ENCODE results near the gene CHST7. TPM values are rescaled to one million over a fixed set of nuclear protein-coding genes. Genes with fewer than 3 reads are reported as not detected.
A peak's percentile ranks its signal among the peaks of the same experiment; 100 is the strongest.

Gene CHST7
- total and polyA plus RNA-seq, 2 of the 13 experiments (the other 11 are each of a cell fraction or from before 2014, with no cell fraction given), result 2.4 to 5.2 TPM

GRCh38 chrX:46571423-46572339 lies 1.9 kb upstream of the CHST7 start:
- H3K27me3 ChIP-seq (ENCODE audit: control insufficient read depth in 1 of 2, insufficient read depth in 2 of 2, low read length in 2 of 2), result no peaks in the 10 kb centered on the region
- no TSS peak for BruUV-seq (replicated peaks)
- intact Hi-C loops (cut with micrococcal nuclease; ENCODE audit: unreplicated experiment), result loop anchor here (5.0 kb wide), 1 partner anchor 71 kb away; no protein-coding TSS in a partner anchor
- TF ChIP-seq ZNF780A (CRISPR knock-in tag; IDR thresholded peaks at IDR 0.05), result no peak
- TF ChIP-seq JUNB (CRISPR knock-in tag; IDR thresholded peaks at IDR 0.05; ENCODE audit: borderline replicate concordance), result no peak
- TF ChIP-seq ZSCAN22 (CRISPR knock-in tag; IDR thresholded peaks at IDR 0.05), result no peak
- no peak for TF ChIP-seq ZNF569 (CRISPR knock-in tag; IDR thresholded peaks at IDR 0.05; ENCODE audit: borderline replicate concordance)
- TF ChIP-seq TIGD3 (CRISPR knock-in tag; IDR thresholded peaks at IDR 0.05; ENCODE audit: borderline replicate concordance), result no peak
- no peak for TF ChIP-seq SIX4 (CRISPR knock-in tag; IDR thresholded peaks at IDR 0.05)
- TF ChIP-seq ELF4 (CRISPR knock-in tag; IDR thresholded peaks at IDR 0.05; ENCODE audit: borderline replicate concordance), result no peak
- no peak for TF ChIP-seq ZNF232 (CRISPR knock-in tag; IDR thresholded peaks at IDR 0.05; ENCODE audit: borderline replicate concordance)
- no peak for TF ChIP-seq ATF6 (CRISPR knock-in tag; conservative IDR thresholded peaks at IDR 0.05)
- no peak for TF ChIP-seq ZBTB7A (CRISPR knock-in tag; IDR thresholded peaks at IDR 0.05)
- TF ChIP-seq ZNF788 (CRISPR knock-in tag; IDR thresholded peaks at IDR 0.05; ENCODE audit: borderline replicate concordance), result no peak
- TF ChIP-seq ATAD3A (CRISPR knock-in tag; IDR thresholded peaks at IDR 0.05), result no peak
- in situ Hi-C loops (cut with HindIII; ENCODE audit: extremely low pct_ligation_motif_present, low pct_unique_long_range_greater_than_20kb), result no loop called here
- H3K9ac ChIP-seq (ENCODE audit: insufficient read depth, low read depth, low read length), result no peak overlapping the region
- ChIA-PET POLR2A (no interaction called here), CTCF (ENCODE audit: low intra/inter-chr PET ratio, low total read pairs) (interaction anchor here (1.0 kb wide), 1 partner anchor 17 kb away, joined by 3 read pairs; no protein-coding TSS in a partner anchor)
- H3K27ac ChIP-seq (ENCODE audit: extremely low read length, insufficient read depth, low read length), result no peak overlapping the region
- H3K4me1 ChIP-seq (ENCODE audit: insufficient read depth, low read length), result peaks cover 31% of the 10 kb centered on the region
- H3K79me2 ChIP-seq (ENCODE audit: insufficient read depth, low read length), result peaks cover 12% of the 10 kb centered on the region
- no peaks in the 10 kb centered on the region for H3K36me3 ChIP-seq (replicated peaks in 1 of 2; ENCODE audit: control insufficient read depth in 1 of 2, insufficient read depth in 2 of 2, low read length in 2 of 2)
- 36% methylated on average over 7 of the region's 10 CpGs for WGBS (ENCODE audit: low lambda C conversion rate)
- peak overlapping the region; percentile 36 for H3K4me2 ChIP-seq (ENCODE audit: low read depth, low read length)
- H3K9me3 ChIP-seq (ENCODE audit: low read length), result no peaks in the 10 kb centered on the region
- ATAC-seq (no peak), FAIRE-seq (no peak), DNase-seq (ENCODE audit: low spot score) (peak; percentile 25)
- H4K20me1 ChIP-seq (ENCODE audit: insufficient read depth, low read length), result no peaks in the 10 kb centered on the region
- no peak overlapping the region for H2AFZ ChIP-seq (ENCODE audit: low read length)
- no peak overlapping the region for H3K4me3 ChIP-seq (replicated peaks in 1 of 3; ENCODE audit: insufficient read depth in 1 of 3, low read depth in 2 of 3, low read length in 3 of 3)

Measured in HepG2 (cell line).